K562 (cell line): ENCODE results near the gene CHN2. TPM values are rescaled to one million over a fixed set of nuclear protein-coding genes. Genes with fewer than 3 reads are reported as not detected.

Experiments
- ATAC-seq: fragments of 200-7000 bp; cut with Tn5 transposase; 3 replicates; pipeline ENCODE4 v1.9.1; 2020; ENCODE audit warnings: moderate library complexity
- BruUV-seq: library from RNA; stranded (reverse); fragments of 400-500 nt; replicated peaks from 2 replicates; lab custom pipeline; 2021; lab: Mats Ljungman, UMichigan
- CTCF ChIA-PET: fragments of 300-600 bp; formaldehyde crosslinking; extraction: SDS; loops from one replicate; lab custom pipeline; 2021; ENCODE audit warnings: low intra/inter-chr PET ratio; lab: Yijun Ruan, JAX
- POLR2A ChIA-PET: fragments of 300-600, 350-650 bp; sonication (Branson Sonifier 250); formaldehyde crosslinking; extraction: SDS; loops from one replicate; lab custom pipeline; 2021; ENCODE audit warnings: antibody characterized with exemption, inconsistent platforms; lab: Yijun Ruan, JAX
- DNase-seq, 4 experiments: peaks; one replicate each; pipeline versions ENCODE4 v3.0.0 to v3.0.0-alpha.2; 2011 to 2018; ENCODE audit warnings: low spot score in 3 of 4, mixed read lengths in 3 of 4; ENCODE audit errors: extremely low read depth in 1 of 4
- FAIRE-seq: peaks from 2 replicates; lab custom pipeline; 2011; peaks lifted over from hg19 to GRCh38; lab: Jason Lieb, UNC
- H2AFZ ChIP-seq: 2 replicates; pipeline ENCODE4 v1.6.0; 2011; ENCODE audit warnings: low read depth, low read length, control low read depth, inconsistent platforms
- H3K27ac ChIP-seq: fragments of 200-600 bp; 3 replicates; pipeline ENCODE4 v1.8.0; 2011; ENCODE audit warnings: low read depth, mild to moderate bottlenecking, control low read depth, inconsistent platforms, low read length, moderate library complexity, mixed read lengths; ENCODE audit errors: extremely low read depth
- H3K27me3 ChIP-seq, 2 experiments: fragments of 300-600 bp in 1 of 2; 2 replicates in 1 of 2; 3 replicates in 1 of 2; pipeline versions ENCODE4 v1.6.0 to v1.8.0; 2011; ENCODE audit warnings: inconsistent platforms in 2 of 2, low read length in 2 of 2, mild to moderate bottlenecking in 1 of 2, mixed read lengths in 1 of 2, moderate library complexity in 1 of 2; ENCODE audit not compliant: control insufficient read depth in 2 of 2, insufficient read depth in 2 of 2
- H3K36me3 ChIP-seq: fragments of 300-600 bp; 3 replicates; pipeline ENCODE4 v1.8.0; 2011; ENCODE audit warnings: mild to moderate bottlenecking, low read length, inconsistent platforms; ENCODE audit not compliant: control insufficient read depth, insufficient read depth
- H3K4me1 ChIP-seq, 2 experiments: fragments of 200-600 bp in 1 of 2; replicated peaks in 1 of 2; 2 replicates in 1 of 2; 3 replicates in 1 of 2; pipeline versions ENCODE4 v1.5.1 to v1.8.0; 2011; ENCODE audit warnings: inconsistent platforms in 2 of 2, low read length in 2 of 2, mild to moderate bottlenecking in 1 of 2, mixed read lengths in 1 of 2, moderate library complexity in 1 of 2; ENCODE audit not compliant: control insufficient read depth in 2 of 2, insufficient read depth in 2 of 2
- H3K4me2 ChIP-seq: 2 replicates; pipeline ENCODE4 v1.6.1; 2011; ENCODE audit warnings: low read length, control low read depth, inconsistent platforms, mixed read lengths; ENCODE audit not compliant: insufficient read depth
- H3K4me3 ChIP-seq: fragments of 200-600 bp; sonication (generic), shearing (Covaris generic); 2 replicates; pipeline ENCODE4 v1.5.1; 2016; ENCODE audit warnings: control low read depth, inconsistent platforms
- H3K79me2 ChIP-seq: fragments of 200-600 bp; 3 replicates; pipeline ENCODE4 v1.8.0; 2011; ENCODE audit warnings: low read length, inconsistent platforms; ENCODE audit not compliant: control insufficient read depth, insufficient read depth
- H3K9ac ChIP-seq, 2 experiments: 2 replicates each; pipeline versions ENCODE4 v1.6.0 to v1.6.1; 2011; ENCODE audit warnings: low read depth in 2 of 2, low read length in 2 of 2, control low read depth in 1 of 2, inconsistent platforms in 1 of 2, mild to moderate bottlenecking in 1 of 2, mixed read lengths in 1 of 2; ENCODE audit not compliant: insufficient read depth in 1 of 2
- H3K9me1 ChIP-seq: one replicate; pipeline ENCODE4 v1.6.0; 2011; ENCODE audit warnings: inconsistent platforms, mild to moderate bottlenecking, low read length, moderate library complexity; ENCODE audit not compliant: control insufficient read depth, insufficient read depth
- H3K9me3 ChIP-seq: replicated peaks from 2 replicates; pipeline ENCODE4 v1.5.1; 2011; ENCODE audit warnings: low read depth, low read length, inconsistent platforms; ENCODE audit not compliant: control insufficient read depth, insufficient read depth
- H4K20me1 ChIP-seq: replicated peaks from 2 replicates; pipeline ENCODE4 v1.6.1; 2011; ENCODE audit warnings: low read length, inconsistent platforms, mixed read lengths; ENCODE audit not compliant: control insufficient read depth, insufficient read depth
- BCOR ChIP-seq: fragments of 450-650 bp; IDR thresholded peaks from 2 replicates; pipeline ENCODE4 v1.6.1; 2016
- COPS2 ChIP-seq: fragments of 450-650 bp; conservative IDR thresholded peaks from 2 replicates; pipeline ENCODE4 v1.6.1; 2016; ENCODE audit warnings: mild to moderate bottlenecking, moderate library complexity
- DPF2 ChIP-seq: fragments of 450-650 bp; IDR thresholded peaks from 2 replicates; pipeline ENCODE4 v1.6.1; 2016
- ETV5 ChIP-seq: sonication (generic); formaldehyde crosslinking; IDR thresholded peaks from 2 replicates; pipeline ENCODE4 v1.4.0; 2020; ENCODE audit warnings: low read depth, mild to moderate bottlenecking, missing genetic modification reagents
- RBM25 ChIP-seq: fragments of 200-400 bp; formaldehyde crosslinking; IDR thresholded peaks from 2 replicates; pipeline ENCODE4 v1.6.1; 2018; ENCODE audit warnings: low read length, low read depth, moderate library complexity; ENCODE audit not compliant: severe bottlenecking
- RUNX1 ChIP-seq: sonication (generic); IDR thresholded peaks from 2 replicates; pipeline ENCODE4 v1.6.1; 2016; ENCODE audit warnings: antibody characterized with exemption, low read depth
- ZBTB8A ChIP-seq: fragments of 450-650 bp; IDR thresholded peaks from 2 replicates; pipeline ENCODE4 v1.6.1; 2018; ENCODE audit warnings: mild to moderate bottlenecking, moderate library complexity; ENCODE audit not compliant: partially characterized antibody
- ZC3H8 ChIP-seq: fragments of 450-650 bp; IDR thresholded peaks from 2 replicates; pipeline ENCODE4 v1.6.1; 2017
- ZNF212 ChIP-seq: fragments of 450-650 bp; formaldehyde crosslinking; IDR thresholded peaks from 2 replicates; pipeline ENCODE4 v1.4.0; 2020; ENCODE audit warnings: mild to moderate bottlenecking
- ZNF778 ChIP-seq: fragments of 450-650 bp; formaldehyde crosslinking; IDR thresholded peaks from 2 replicates; pipeline ENCODE4 v1.4.0; 2020; ENCODE audit warnings: mild to moderate bottlenecking, moderate library complexity
- WGBS: fragments of 100-300 bp; shearing (Covaris generic); methylation state at CpG from one replicate; pipeline ENCODE4 v1.1.6; 2016; ENCODE audit warnings: low coverage, mixed read lengths; ENCODE audit not compliant: insufficient coverage; ENCODE audit errors: missing lambda C conversion rate; 5-methylcytosine and 5-hydroxymethylcytosine counted together
- in situ Hi-C: fragments of 300-500 bp; cut with MboI; formaldehyde crosslinking; loops from 4 replicates; pipeline ENCODE4 v1.15.0; 2018; ENCODE audit warnings: inconsistent platforms, mixed read lengths
- intact Hi-C: fragments of 100-400 bp; cut with micrococcal nuclease; formaldehyde crosslinking; loops from 2 replicates; pipeline ENCODE4 v1.14.2; 2022
- polyA plus RNA-seq, 8 experiments: library from polyadenylated mRNA; depleted of rRNA in 4 of 8; stranded (reverse) in 5 of 8; unstranded in 3 of 8; fragments of >200 nt; fragmentation: Nextera tagmentation in 2 of 8; fragmentation: Illumina TruSeq in 1 of 8; extraction: Ambion mirVana in 2 of 8; extraction: Trizol in 1 of 8; gene quantifications; 2 replicates each; pipeline versions ENCODE4 v1.2.1 to v1.2.3, GENCODE V29; 2011 to 2014; ENCODE audit warnings: inconsistent platforms in 1 of 8, missing spikeins in 1 of 8
- total RNA-seq, 7 experiments: library from RNA; depleted of rRNA in 6 of 7; stranded (reverse); fragments of >200 nt in 6 of 7; fragmentation: Illumina TruSeq in 2 of 7; extraction: Trizol in 2 of 7; gene quantifications; 2 replicates each; pipeline versions ENCODE4 v1.2.1 to v1.2.3, GENCODE V29; 2011 to 2021; ENCODE audit warnings: low replicate concordance in 1 of 7
- TF ChIP-seq, protein P1 (sequence below): fragments of 450-650 bp; IDR thresholded peaks from 2 replicates; pipeline ENCODE4 v1.6.1; 2016; ENCODE audit warnings: mild to moderate bottlenecking
- TF ChIP-seq, protein P2 (sequence below): sonication (generic); formaldehyde crosslinking; IDR thresholded peaks from 2 replicates; pipeline ENCODE4 v1.8.0; 2022; ENCODE audit warnings: mild to moderate bottlenecking, missing genetic modification reagents
- TF ChIP-seq, protein P3 (sequence below): fragments of 250-450 bp; sonication (Bioruptor Pico); IDR thresholded peaks from 2 replicates; pipeline ENCODE4 v1.5.0; 2020; ENCODE audit warnings: mild to moderate bottlenecking

CHN2 gene
- total and polyA plus RNA-seq, 9 of the 15 experiments (the other 6 are each of a cell fraction or from before 2014, with no cell fraction given): 0.12 to 2.1 (median 0.31) TPM; not detected in 1

DNA sequence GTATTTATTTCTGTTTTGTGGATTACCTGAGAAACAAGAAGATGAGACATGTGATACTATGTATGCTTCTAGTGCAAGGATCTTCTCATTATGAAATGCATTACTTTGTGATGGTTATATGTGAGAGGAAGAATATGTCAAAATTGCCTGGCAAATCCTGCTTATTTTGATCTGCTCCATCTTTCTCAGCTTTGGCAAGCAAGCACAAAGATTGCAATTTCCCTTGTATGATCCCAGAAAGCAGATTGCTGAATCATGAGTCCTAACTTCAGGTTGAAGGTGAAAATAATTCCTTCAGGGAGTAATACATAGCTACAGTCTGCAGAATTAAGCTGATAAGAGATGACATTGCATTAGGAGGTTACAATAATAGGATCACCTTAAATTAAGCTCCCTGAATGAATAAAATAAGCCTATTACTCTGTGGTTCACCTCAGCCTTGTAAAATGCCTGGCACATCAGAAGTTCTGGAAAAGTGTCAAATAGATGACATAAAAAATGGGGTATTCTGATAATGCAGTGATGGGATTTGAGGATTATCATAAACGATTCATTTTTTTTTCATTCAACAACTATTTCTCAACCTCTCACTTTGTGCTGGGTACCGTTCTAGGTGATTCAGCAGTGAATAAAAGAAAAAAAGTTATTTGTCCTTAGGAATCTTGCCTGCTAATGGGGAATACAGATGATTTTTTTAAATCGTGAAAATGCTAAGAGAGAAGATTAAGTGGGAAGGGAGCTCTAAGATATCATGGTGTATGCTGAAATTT is 120.7 kb downstream of the CHN2 start:
- intact Hi-C loops (no loop called here), in situ Hi-C loops (no loop called here)
- Histone ChIP-seq H3K4me3 (no peak overlapping the region), H3K9ac (no peak overlapping the region), H2AFZ (no peak overlapping the region), H4K20me1 (0 out of 2 replicates have a peak, but pooled peaks cover 3% of the 10 kb centered on the region), H3K4me1 (no peaks in the 10 kb centered on the region), H3K4me2 (no peak overlapping the region), H3K27me3 (no peaks in the 10 kb centered on the region), H3K36me3 (no peaks in the 10 kb centered on the region), H3K27ac (no peak overlapping the region), H3K9me3 (no peaks in the 10 kb centered on the region), H3K9me1 (no peaks in the 10 kb centered on the region), H3K79me2 (no peaks in the 10 kb centered on the region)
- CTCF ChIA-PET: no interaction called here
- no peak for ATAC-seq
- DNase-seq: no peak
- 2% methylated on average over 3 of the region's 3 CpGs for WGBS
- POLR2A ChIA-PET: no interaction called here
- no TSS peak for BruUV-seq
- no peak for FAIRE-seq
- TF ChIP-seq, protein P1, sequence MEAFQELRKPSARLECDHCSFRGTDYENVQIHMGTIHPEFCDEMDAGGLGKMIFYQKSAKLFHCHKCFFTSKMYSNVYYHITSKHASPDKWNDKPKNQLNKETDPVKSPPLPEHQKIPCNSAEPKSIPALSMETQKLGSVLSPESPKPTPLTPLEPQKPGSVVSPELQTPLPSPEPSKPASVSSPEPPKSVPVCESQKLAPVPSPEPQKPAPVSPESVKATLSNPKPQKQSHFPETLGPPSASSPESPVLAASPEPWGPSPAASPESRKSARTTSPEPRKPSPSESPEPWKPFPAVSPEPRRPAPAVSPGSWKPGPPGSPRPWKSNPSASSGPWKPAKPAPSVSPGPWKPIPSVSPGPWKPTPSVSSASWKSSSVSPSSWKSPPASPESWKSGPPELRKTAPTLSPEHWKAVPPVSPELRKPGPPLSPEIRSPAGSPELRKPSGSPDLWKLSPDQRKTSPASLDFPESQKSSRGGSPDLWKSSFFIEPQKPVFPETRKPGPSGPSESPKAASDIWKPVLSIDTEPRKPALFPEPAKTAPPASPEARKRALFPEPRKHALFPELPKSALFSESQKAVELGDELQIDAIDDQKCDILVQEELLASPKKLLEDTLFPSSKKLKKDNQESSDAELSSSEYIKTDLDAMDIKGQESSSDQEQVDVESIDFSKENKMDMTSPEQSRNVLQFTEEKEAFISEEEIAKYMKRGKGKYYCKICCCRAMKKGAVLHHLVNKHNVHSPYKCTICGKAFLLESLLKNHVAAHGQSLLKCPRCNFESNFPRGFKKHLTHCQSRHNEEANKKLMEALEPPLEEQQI: no peak
- TF ChIP-seq BCOR: no peak
- no peak for TF ChIP-seq ZBTB8A
- TF ChIP-seq DPF2: no peak
- TF ChIP-seq, protein P2, sequence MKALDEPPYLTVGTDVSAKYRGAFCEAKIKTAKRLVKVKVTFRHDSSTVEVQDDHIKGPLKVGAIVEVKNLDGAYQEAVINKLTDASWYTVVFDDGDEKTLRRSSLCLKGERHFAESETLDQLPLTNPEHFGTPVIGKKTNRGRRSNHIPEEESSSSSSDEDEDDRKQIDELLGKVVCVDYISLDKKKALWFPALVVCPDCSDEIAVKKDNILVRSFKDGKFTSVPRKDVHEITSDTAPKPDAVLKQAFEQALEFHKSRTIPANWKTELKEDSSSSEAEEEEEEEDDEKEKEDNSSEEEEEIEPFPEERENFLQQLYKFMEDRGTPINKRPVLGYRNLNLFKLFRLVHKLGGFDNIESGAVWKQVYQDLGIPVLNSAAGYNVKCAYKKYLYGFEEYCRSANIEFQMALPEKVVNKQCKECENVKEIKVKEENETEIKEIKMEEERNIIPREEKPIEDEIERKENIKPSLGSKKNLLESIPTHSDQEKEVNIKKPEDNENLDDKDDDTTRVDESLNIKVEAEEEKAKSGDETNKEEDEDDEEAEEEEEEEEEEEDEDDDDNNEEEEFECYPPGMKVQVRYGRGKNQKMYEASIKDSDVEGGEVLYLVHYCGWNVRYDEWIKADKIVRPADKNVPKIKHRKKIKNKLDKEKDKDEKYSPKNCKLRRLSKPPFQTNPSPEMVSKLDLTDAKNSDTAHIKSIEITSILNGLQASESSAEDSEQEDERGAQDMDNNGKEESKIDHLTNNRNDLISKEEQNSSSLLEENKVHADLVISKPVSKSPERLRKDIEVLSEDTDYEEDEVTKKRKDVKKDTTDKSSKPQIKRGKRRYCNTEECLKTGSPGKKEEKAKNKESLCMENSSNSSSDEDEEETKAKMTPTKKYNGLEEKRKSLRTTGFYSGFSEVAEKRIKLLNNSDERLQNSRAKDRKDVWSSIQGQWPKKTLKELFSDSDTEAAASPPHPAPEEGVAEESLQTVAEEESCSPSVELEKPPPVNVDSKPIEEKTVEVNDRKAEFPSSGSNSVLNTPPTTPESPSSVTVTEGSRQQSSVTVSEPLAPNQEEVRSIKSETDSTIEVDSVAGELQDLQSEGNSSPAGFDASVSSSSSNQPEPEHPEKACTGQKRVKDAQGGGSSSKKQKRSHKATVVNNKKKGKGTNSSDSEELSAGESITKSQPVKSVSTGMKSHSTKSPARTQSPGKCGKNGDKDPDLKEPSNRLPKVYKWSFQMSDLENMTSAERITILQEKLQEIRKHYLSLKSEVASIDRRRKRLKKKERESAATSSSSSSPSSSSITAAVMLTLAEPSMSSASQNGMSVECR (CRISPR knock-in tag): no peak
- no peak for TF ChIP-seq ZNF212 (CRISPR knock-in tag)
- TF ChIP-seq RUNX1: no peak
- TF ChIP-seq, protein P3, sequence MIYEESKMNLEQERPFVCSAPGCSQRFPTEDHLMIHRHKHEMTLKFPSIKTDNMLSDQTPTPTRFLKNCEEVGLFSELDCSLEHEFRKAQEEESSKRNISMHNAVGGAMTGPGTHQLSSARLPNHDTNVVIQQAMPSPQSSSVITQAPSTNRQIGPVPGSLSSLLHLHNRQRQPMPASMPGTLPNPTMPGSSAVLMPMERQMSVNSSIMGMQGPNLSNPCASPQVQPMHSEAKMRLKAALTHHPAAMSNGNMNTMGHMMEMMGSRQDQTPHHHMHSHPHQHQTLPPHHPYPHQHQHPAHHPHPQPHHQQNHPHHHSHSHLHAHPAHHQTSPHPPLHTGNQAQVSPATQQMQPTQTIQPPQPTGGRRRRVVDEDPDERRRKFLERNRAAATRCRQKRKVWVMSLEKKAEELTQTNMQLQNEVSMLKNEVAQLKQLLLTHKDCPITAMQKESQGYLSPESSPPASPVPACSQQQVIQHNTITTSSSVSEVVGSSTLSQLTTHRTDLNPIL: no peak
- TF ChIP-seq RBM25: no peak
- no peak for TF ChIP-seq ZNF778 (CRISPR knock-in tag)
- TF ChIP-seq COPS2: no peak
- no peak for TF ChIP-seq ZC3H8
- no peak for TF ChIP-seq ETV5 (CRISPR knock-in tag)
